Measurements from ENCODE around the gene SLC39A11.

DNA sequence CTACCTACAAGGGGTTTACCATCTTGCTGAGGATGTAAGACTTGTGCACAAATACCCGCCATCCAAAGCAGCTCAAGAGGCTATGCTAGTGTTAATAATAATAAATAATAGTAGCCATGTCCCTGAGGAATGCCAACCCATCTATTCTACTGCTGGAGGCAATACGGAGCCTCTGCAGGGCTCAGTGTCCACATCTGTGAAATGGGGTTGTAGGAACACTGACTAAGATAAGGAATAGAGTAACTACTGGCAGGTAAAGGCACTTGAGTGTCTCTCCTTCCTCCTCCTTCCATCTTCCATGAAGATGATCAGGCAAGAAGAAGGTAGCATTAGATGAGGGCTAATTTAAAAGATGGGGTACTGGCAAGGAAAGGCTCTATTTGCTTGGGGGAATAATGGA is 295.3 kb downstream of the SLC39A11 start:
- no peak for TF ChIP-seq EZH2 (optimal IDR thresholded peaks at IDR 0.05; ENCODE audit: low read depth, low read length)
- TF ChIP-seq, protein P1, sequence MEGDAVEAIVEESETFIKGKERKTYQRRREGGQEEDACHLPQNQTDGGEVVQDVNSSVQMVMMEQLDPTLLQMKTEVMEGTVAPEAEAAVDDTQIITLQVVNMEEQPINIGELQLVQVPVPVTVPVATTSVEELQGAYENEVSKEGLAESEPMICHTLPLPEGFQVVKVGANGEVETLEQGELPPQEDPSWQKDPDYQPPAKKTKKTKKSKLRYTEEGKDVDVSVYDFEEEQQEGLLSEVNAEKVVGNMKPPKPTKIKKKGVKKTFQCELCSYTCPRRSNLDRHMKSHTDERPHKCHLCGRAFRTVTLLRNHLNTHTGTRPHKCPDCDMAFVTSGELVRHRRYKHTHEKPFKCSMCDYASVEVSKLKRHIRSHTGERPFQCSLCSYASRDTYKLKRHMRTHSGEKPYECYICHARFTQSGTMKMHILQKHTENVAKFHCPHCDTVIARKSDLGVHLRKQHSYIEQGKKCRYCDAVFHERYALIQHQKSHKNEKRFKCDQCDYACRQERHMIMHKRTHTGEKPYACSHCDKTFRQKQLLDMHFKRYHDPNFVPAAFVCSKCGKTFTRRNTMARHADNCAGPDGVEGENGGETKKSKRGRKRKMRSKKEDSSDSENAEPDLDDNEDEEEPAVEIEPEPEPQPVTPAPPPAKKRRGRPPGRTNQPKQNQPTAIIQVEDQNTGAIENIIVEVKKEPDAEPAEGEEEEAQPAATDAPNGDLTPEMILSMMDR (IDR thresholded peaks at IDR 0.05; ENCODE audit: low read length) = no peak

Measured in MM.1S (cell line).